ENCODE data around the gene PPAT.

DNA sequence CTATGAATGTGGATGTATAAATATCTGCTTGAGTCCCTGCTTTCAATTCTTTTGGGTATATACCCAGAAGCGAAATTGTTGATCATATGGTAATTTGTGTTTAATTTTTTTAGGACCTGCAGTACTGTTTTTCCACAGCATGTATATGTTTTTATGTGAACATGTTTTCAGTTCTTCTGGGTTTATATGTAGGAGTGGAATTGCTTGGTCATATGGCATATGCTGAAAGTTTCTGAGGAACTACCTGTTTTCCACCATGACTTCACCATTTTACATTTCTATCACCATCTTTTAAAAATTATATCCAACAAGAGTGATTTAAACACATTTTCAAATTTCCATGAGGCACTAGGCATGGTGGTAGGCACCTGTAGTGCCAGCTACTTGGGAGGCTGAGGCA, 8.2 kb downstream of the PPAT start:
- TF ChIP-seq, protein P1, sequence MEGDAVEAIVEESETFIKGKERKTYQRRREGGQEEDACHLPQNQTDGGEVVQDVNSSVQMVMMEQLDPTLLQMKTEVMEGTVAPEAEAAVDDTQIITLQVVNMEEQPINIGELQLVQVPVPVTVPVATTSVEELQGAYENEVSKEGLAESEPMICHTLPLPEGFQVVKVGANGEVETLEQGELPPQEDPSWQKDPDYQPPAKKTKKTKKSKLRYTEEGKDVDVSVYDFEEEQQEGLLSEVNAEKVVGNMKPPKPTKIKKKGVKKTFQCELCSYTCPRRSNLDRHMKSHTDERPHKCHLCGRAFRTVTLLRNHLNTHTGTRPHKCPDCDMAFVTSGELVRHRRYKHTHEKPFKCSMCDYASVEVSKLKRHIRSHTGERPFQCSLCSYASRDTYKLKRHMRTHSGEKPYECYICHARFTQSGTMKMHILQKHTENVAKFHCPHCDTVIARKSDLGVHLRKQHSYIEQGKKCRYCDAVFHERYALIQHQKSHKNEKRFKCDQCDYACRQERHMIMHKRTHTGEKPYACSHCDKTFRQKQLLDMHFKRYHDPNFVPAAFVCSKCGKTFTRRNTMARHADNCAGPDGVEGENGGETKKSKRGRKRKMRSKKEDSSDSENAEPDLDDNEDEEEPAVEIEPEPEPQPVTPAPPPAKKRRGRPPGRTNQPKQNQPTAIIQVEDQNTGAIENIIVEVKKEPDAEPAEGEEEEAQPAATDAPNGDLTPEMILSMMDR (conservative IDR thresholded peaks at IDR 0.05 in 1 of 2, IDR thresholded peaks at IDR 0.05 in 1 of 2; ENCODE audit: extremely low read depth in 1 of 2, insufficient read depth in 1 of 2, low read depth in 1 of 2, low read length in 2 of 2), result no peak
- no peak for TF ChIP-seq EZH2 (IDR thresholded peaks at IDR 0.05; ENCODE audit: borderline replicate concordance, low read length)

Data from mammary epithelial cell (primary cell).